Measurements from ENCODE around the gene CD55.

Gene CD55

DNA sequence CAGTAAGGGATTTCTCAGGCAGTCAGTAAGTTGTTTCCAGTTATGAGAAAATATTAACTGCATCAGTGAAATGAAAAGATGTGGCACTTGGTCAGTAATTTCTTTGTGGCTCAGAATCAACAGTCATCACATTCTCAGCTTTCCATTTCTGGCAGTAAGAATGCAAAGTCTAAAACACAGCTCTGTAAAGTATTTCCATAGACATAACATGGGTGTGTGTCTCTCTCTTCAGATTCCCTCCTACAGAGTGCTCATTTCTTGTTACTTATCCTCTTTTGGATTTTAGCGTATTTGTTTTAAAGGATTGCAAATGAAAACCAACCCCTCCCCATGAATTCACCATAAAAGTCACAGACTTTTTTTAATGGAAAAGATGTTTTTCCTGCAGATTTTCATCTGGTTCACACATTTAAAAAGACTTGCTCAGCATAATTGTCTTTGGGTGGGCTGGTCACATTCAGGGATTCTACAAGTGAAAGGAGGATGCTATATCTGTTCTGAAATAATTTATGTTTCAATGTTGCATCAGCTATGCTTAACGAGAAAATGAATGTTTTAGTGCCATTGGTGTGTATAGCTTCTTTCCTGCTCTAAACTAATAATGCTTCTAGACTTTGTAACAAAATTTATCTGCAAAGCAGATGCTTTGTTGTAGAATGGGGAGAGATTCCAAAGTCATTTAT, 34.6 kb upstream of the CD55 start:
- Histone ChIP-seq H3K9ac (ENCODE audit: low read length) (no peak overlapping the region), H3K27ac (ENCODE audit: low read depth, low read length) (no peak overlapping the region), H3K36me3 (ENCODE audit: control insufficient read depth, insufficient read depth, low read length) (no peaks in the 10 kb centered on the region), H3K4me1 (ENCODE audit: control insufficient read depth, insufficient read depth, low read length) (peaks cover 14% of the 10 kb centered on the region; the same call in 1 of the 2 replicates), H3K27me3 (ENCODE audit: control insufficient read depth, insufficient read depth, low read length) (no peaks in the 10 kb centered on the region), H3K9me3 (ENCODE audit: control insufficient read depth, insufficient read depth, low read depth, low read length) (peaks cover 19% of the 10 kb centered on the region), H3K4me3 (ENCODE audit: low read depth, low read length) (no peak overlapping the region)

GRCh38 chr1:207288315-207288714, 33.2 kb upstream of the CD55 start:
- Histone ChIP-seq H3K9ac (ENCODE audit: low read length) (no peak overlapping the region), H3K27me3 (ENCODE audit: control insufficient read depth, insufficient read depth, low read length) (no peaks in the 10 kb centered on the region), H3K36me3 (ENCODE audit: control insufficient read depth, insufficient read depth, low read length) (no peaks in the 10 kb centered on the region), H3K4me1 (ENCODE audit: control insufficient read depth, insufficient read depth, low read length) (peaks cover 14% of the 10 kb centered on the region; the same call in 1 of the 2 replicates), H3K4me3 (ENCODE audit: low read depth, low read length) (no peak overlapping the region), H3K9me3 (ENCODE audit: control insufficient read depth, insufficient read depth, low read depth, low read length) (peaks cover 24% of the 10 kb centered on the region), H3K27ac (ENCODE audit: low read depth, low read length) (no peak overlapping the region)

DNA sequence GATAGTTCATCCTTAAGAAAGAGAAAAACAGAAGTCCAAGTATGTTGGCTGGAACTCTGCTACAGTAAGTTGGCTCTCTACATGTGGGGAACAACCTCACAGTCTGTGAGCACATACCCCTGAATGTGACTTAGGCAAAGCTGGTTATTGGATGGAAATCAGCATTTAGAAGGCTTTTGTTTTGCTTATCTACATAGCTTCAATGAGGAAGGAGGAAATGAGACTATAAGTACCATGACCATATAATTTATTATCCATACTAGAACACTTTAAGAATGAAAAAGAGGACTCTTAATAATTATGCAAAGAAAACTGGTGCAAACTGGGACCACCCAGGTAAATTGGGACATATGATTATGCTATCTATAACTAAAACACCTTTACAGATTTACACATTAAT, 31.7 kb upstream of the CD55 start:
- Histone ChIP-seq H3K36me3 (ENCODE audit: control insufficient read depth, insufficient read depth, low read length) (no peaks in the 10 kb centered on the region), H3K27ac (ENCODE audit: low read depth, low read length) (no peak overlapping the region), H3K9ac (ENCODE audit: low read length) (no peak overlapping the region), H3K4me3 (ENCODE audit: low read depth, low read length) (no peak overlapping the region), H3K9me3 (ENCODE audit: control insufficient read depth, insufficient read depth, low read depth, low read length) (peaks cover 24% of the 10 kb centered on the region), H3K4me1 (ENCODE audit: control insufficient read depth, insufficient read depth, low read length) (peaks cover 14% of the 10 kb centered on the region; the same call in 1 of the 2 replicates), H3K27me3 (ENCODE audit: control insufficient read depth, insufficient read depth, low read length) (no peaks in the 10 kb centered on the region)

- Histone ChIP-seq H3K4me3 (ENCODE audit: low read depth, low read length) (no peak overlapping the region), H3K9me3 (ENCODE audit: control insufficient read depth, insufficient read depth, low read depth, low read length) (peaks cover 24% of the 10 kb centered on the region), H3K9ac (ENCODE audit: low read length) (no peak overlapping the region), H3K36me3 (ENCODE audit: control insufficient read depth, insufficient read depth, low read length) (no peaks in the 10 kb centered on the region), H3K27me3 (ENCODE audit: control insufficient read depth, insufficient read depth, low read length) (no peaks in the 10 kb centered on the region), H3K4me1 (ENCODE audit: control insufficient read depth, insufficient read depth, low read length) (peaks cover 10% of the 10 kb centered on the region; the same call in 1 of the 2 replicates), H3K27ac (ENCODE audit: low read depth, low read length) (no peak overlapping the region)
Observed at GRCh38 chr1:207291723-207292122, 29.8 kb upstream of the CD55 start.

DNA sequence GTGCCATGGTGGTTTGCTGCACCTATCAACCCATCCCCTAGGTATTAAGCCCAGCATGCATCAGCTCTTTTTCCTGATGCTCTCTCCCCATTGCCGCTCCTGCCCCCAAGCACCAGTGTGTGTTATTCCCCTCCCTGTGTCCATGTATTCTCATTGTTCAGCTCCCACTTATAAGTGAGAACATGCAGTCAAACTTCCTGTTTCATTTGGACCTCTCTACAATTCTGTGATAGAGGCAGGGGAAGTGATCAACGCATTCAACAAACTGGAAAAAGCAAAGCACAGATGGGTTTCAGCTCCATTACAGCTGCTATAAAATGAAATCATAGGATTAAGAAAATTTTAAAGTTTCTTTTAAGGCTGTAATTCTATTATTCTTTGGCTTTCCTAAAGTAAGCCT, 23.3 kb upstream of the CD55 start:
- H3K4me1 ChIP-seq (ENCODE audit: control insufficient read depth, insufficient read depth, low read length), result peaks cover 18% of the 10 kb centered on the region
- no peak overlapping the region for H3K4me3 ChIP-seq (ENCODE audit: low read depth, low read length)

GRCh38 chr1:207298636-207299398, 22.7 kb upstream of the CD55 start:
- Histone ChIP-seq H3K4me1 (ENCODE audit: control insufficient read depth, insufficient read depth, low read length) (peaks cover 18% of the 10 kb centered on the region), H3K9me3 (ENCODE audit: control insufficient read depth, insufficient read depth, low read depth, low read length) (0 out of 2 replicates have a peak, but pooled peaks cover 7% of the 10 kb centered on the region), H3K27ac (ENCODE audit: low read depth, low read length) (no peak overlapping the region), H3K4me3 (ENCODE audit: low read depth, low read length) (no peak overlapping the region), H3K27me3 (ENCODE audit: control insufficient read depth, insufficient read depth, low read length) (no peaks in the 10 kb centered on the region), H3K36me3 (ENCODE audit: control insufficient read depth, insufficient read depth, low read length) (no peaks in the 10 kb centered on the region), H3K9ac (ENCODE audit: low read length) (no peak overlapping the region)

More for the DNA sequence above, 23.3 kb upstream of the CD55 start:
- Histone ChIP-seq H3K27ac (ENCODE audit: low read depth, low read length) (no peak overlapping the region), H3K27me3 (ENCODE audit: control insufficient read depth, insufficient read depth, low read length) (no peaks in the 10 kb centered on the region), H3K9me3 (ENCODE audit: control insufficient read depth, insufficient read depth, low read depth, low read length) (0 out of 2 replicates have a peak, but pooled peaks cover 5% of the 10 kb centered on the region), H3K36me3 (ENCODE audit: control insufficient read depth, insufficient read depth, low read length) (no peaks in the 10 kb centered on the region), H3K9ac (ENCODE audit: low read length) (no peak overlapping the region)

GRCh38 chr1:207300970-207301369, 20.5 kb upstream of the CD55 start:
- H3K4me3 ChIP-seq (ENCODE audit: low read depth, low read length), result no peak overlapping the region
- H3K27ac ChIP-seq (ENCODE audit: low read depth, low read length), result no peak overlapping the region
- no peaks in the 10 kb centered on the region for H3K36me3 ChIP-seq (ENCODE audit: control insufficient read depth, insufficient read depth, low read length)
- H3K9ac ChIP-seq (ENCODE audit: low read length), result no peak overlapping the region
- H3K27me3 ChIP-seq (ENCODE audit: control insufficient read depth, insufficient read depth, low read length), result no peaks in the 10 kb centered on the region
- peaks cover 18% of the 10 kb centered on the region for H3K4me1 ChIP-seq (ENCODE audit: control insufficient read depth, insufficient read depth, low read length)
- 0 out of 2 replicates have a peak, but pooled peaks cover 7% of the 10 kb centered on the region for H3K9me3 ChIP-seq (ENCODE audit: control insufficient read depth, insufficient read depth, low read depth, low read length)

GRCh38 chr1:207302618-207303393, 18.7 kb upstream of the CD55 start:
- Histone ChIP-seq H3K4me3 (ENCODE audit: low read depth, low read length) (no peak overlapping the region), H3K27me3 (ENCODE audit: control insufficient read depth, insufficient read depth, low read length) (no peaks in the 10 kb centered on the region), H3K36me3 (ENCODE audit: control insufficient read depth, insufficient read depth, low read length) (no peaks in the 10 kb centered on the region), H3K9me3 (ENCODE audit: control insufficient read depth, insufficient read depth, low read depth, low read length) (0 out of 2 replicates have a peak, but pooled peaks cover 7% of the 10 kb centered on the region), H3K4me1 (ENCODE audit: control insufficient read depth, insufficient read depth, low read length) (peaks cover 18% of the 10 kb centered on the region), H3K9ac (ENCODE audit: low read length) (no peak overlapping the region), H3K27ac (ENCODE audit: low read depth, low read length) (no peak overlapping the region)

DNA sequence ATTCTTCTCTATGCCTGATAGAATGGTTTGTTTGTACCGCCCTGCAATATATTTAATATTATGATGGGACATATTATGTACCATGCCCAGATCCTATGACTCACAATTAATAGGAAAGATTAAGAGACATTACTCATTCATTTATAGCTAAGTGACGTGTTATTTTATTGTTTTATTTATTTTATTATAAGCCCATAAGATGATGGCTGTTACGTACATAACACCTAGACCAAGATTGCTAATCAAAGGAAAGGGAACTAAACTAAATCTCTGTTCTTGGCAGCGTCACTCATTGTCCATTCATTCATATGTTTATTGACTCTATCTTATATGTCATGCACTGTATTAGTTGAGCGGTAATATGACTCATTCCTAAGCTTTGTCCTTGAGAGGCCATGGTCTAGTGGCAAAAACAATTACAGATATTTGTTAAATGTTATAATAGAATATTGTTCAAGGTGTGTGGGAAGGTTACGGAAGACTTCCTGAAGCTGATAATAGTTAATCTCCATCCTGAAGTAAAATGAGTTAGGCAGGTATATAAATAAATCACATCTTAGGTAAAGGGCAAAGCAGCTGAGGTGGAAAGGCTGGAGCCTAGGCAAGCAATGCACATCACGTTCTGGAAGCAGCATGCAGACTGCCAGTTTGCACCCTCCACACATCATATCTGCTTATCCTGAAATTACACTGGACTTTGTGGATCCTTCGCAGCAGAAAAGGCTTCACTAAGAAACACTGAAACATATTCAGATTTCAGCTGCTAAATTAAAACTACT, 16.6 kb upstream of the CD55 start:
- Histone ChIP-seq H3K27me3 (ENCODE audit: control insufficient read depth, insufficient read depth, low read length) (no peaks in the 10 kb centered on the region), H3K9me3 (ENCODE audit: control insufficient read depth, insufficient read depth, low read depth, low read length) (0 out of 2 replicates have a peak, but pooled peaks cover 7% of the 10 kb centered on the region), H3K9ac (ENCODE audit: low read length) (no peak overlapping the region), H3K4me1 (ENCODE audit: control insufficient read depth, insufficient read depth, low read length) (peaks cover 19% of the 10 kb centered on the region), H3K36me3 (ENCODE audit: control insufficient read depth, insufficient read depth, low read length) (no peaks in the 10 kb centered on the region), H3K27ac (ENCODE audit: low read depth, low read length) (no peak overlapping the region), H3K4me3 (ENCODE audit: low read depth, low read length) (no peak overlapping the region)

- no peaks in the 10 kb centered on the region for H3K36me3 ChIP-seq (ENCODE audit: control insufficient read depth, insufficient read depth, low read length)
- no peaks in the 10 kb centered on the region for H3K27me3 ChIP-seq (ENCODE audit: control insufficient read depth, insufficient read depth, low read length)
- peaks cover 15% of the 10 kb centered on the region for H3K4me1 ChIP-seq (ENCODE audit: control insufficient read depth, insufficient read depth, low read length)
- H3K27ac ChIP-seq (ENCODE audit: low read depth, low read length), result no peak overlapping the region
- no peak overlapping the region for H3K9ac ChIP-seq (ENCODE audit: low read length)
- 0 out of 2 replicates have a peak, but pooled peaks cover 7% of the 10 kb centered on the region for H3K9me3 ChIP-seq (ENCODE audit: control insufficient read depth, insufficient read depth, low read depth, low read length)
- H3K4me3 ChIP-seq (ENCODE audit: low read depth, low read length), result no peak overlapping the region
Observed at GRCh38 chr1:207305489-207305873, 16.0 kb upstream of the CD55 start.

Measured in HUES6 (cell line).